Uterus (tissue), 4 donors: ENCODE results near the gene AKIRIN1. TPM values are rescaled to one million over a fixed set of nuclear protein-coding genes. Genes with fewer than 3 reads are reported as not detected.
"Not testable (repeated sequence)": the region's sequence is repeated elsewhere in the genome, so short reads cannot be mapped to it uniquely, and the experiment has no call there.

Source experiments
- DNase-seq, 2 donors: peaks; one replicate each; pipeline ENCODE4 v3.0.0-alpha.2; 2019 to 2020
- H3K27ac ChIP-seq, 2 donors: fragments of 200-600 bp; sonication (generic); 1 replicate in 1 of 2; 2 replicates in 1 of 2; pipeline ENCODE4 v1.5.1; 2016 to 2018
- H3K27me3 ChIP-seq, 2 donors: fragments of 200-600 bp; sonication (generic); one replicate each; pipeline ENCODE4 v1.5.1; 2018 to 2019; ENCODE audit warnings: control low read depth in 1 of 2
- H3K36me3 ChIP-seq, 2 donors: fragments of 200-600 bp; sonication (generic); one replicate each; pipeline ENCODE4 v1.5.1; 2019; ENCODE audit warnings: control low read depth in 1 of 2
- H3K4me1 ChIP-seq, 2 donors: fragments of 200-600 bp; sonication (generic); one replicate each; pipeline ENCODE4 v1.5.1; 2018 to 2019; ENCODE audit warnings: control low read depth in 1 of 2
- H3K4me3 ChIP-seq, 2 donors: fragments of 200-600 bp; sonication (generic); 1 replicate in 1 of 2; 2 replicates in 1 of 2; pipeline ENCODE4 v1.5.1; 2018 to 2019; ENCODE audit warnings: mild to moderate bottlenecking in 1 of 2
- H3K9me3 ChIP-seq, 2 donors: fragments of 200-600 bp; sonication (generic); one replicate each; pipeline ENCODE4 v1.5.1; 2019; ENCODE audit warnings: control low read depth in 1 of 2
- CTCF ChIP-seq, 4 experiments: fragments of 200-600 bp in 2 of 4; fragments of 450-650 bp in 2 of 4; sonication (generic) in 2 of 4; IDR thresholded peaks; one replicate each; pipeline ENCODE4 v1.5.1; 2016 to 2019; ENCODE audit warnings: antibody characterized with exemption in 4 of 4, mild to moderate bottlenecking in 2 of 4, moderate library complexity in 1 of 4
- POLR2A ChIP-seq, 2 donors: fragments of 450-650 bp; IDR thresholded peaks; one replicate each; pipeline ENCODE4 v1.6.1; 2016; ENCODE audit warnings: antibody characterized with exemption in 2 of 2, mild to moderate bottlenecking in 1 of 2, moderate library complexity in 1 of 2
- intact Hi-C: fragments of 100-400 bp; cut with DNase I; formaldehyde crosslinking; loops from one replicate; pipeline ENCODE4 v1.15.1; 2023; ENCODE audit warnings: low total_unique reads
- total RNA-seq, 4 donors: library from RNA; depleted of rRNA in 3 of 4; stranded (reverse); fragments of >200 nt in 3 of 4; gene quantifications; one replicate each; pipeline versions ENCODE4 v1.1.0 to v1.2.4, GENCODE V29; 2014 to 2023
- donor health status: DM: yes; HTN: yes; CAD: no.

Gene AKIRIN1
- total RNA-seq, 4 donors from 2014 or later = 17.4 to 71.8 (median 53.4) TPM

DNA sequence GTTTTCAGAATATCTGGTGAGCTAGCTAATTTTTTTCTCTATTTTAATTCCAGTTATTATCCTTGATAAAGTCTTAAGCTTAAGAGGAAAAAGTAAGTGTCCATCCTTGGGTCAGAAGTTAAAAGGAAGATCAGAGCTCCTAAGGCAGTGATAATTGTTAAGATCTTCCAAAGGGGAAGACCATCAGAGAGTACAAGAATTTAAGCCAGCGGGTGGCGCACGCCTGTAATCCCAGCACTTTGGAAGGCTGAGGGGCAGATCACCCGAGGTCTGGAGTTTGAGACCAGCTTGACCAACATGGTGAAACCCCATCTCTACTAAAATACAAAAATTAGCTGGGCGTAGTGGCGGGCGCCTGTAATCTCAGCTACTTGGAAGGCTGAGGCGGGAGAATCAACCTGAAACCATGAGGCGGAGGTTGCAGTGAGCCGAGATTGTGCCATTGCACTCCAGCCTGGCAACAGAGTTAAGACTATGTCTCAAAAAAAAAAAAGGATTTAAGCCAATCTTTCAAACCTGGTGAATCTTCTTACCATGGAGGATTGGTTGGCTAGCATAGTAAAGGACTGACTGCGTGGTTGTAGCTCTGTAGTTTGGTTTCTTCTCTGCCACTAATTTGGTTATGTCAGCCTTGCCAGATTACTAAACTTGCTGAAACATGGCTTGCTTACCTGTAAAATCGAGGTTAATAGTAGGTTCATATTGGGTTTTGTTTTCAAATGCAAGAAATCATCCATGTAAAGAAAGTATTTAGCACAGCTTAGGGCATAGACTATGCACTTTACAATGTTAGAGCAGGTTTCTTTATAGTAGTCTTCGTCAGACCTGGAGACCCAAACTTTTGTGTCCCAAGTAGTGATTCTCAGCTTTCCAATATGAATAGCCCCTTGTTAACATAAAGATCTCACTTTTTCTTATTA, 15.9 kb downstream of the AKIRIN1 start:
- H3K36me3 ChIP-seq = no peaks in the 10 kb centered on the region
- H3K9me3 ChIP-seq = no peaks in the 10 kb centered on the region
- H3K27ac ChIP-seq = no peak overlapping the region
- no peak for TF ChIP-seq CTCF (IDR thresholded peaks at IDR 0.05)
- TF ChIP-seq POLR2A (IDR thresholded peaks at IDR 0.05) = no peak
- no peak overlapping the region for H3K4me3 ChIP-seq
- no peaks in the 10 kb centered on the region for H3K4me1 ChIP-seq
- intact Hi-C loops = no loop called here
- H3K27me3 ChIP-seq = no peaks in the 10 kb centered on the region
- no peak for DNase-seq

DNA sequence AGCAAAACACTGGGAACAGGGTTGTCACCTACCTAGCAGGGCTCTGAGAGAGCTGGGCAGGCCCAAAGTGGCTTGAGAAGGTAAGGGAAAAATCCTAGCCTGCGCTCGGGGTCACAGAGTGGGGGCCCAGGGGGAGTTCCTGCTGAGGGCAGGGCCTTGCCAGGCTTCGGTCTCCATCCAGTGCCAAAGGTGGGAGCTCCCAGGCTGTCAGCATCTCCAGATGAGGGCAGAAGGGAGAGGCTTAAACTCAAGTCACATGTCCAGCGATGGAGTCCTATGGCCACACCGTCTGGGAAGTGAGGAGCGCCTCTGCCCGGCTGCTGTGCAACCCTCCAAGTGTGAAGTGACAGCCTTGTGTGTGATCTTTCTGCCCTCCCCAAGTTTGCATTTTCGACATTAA, 23.9 kb downstream of the AKIRIN1 start:
- H3K4me3 ChIP-seq, H3K4me1 ChIP-seq, H3K27me3 ChIP-seq, H3K27ac ChIP-seq, intact Hi-C loops, H3K9me3 ChIP-seq, DNase-seq, H3K36me3 ChIP-seq: not testable (repeated sequence)

DNA sequence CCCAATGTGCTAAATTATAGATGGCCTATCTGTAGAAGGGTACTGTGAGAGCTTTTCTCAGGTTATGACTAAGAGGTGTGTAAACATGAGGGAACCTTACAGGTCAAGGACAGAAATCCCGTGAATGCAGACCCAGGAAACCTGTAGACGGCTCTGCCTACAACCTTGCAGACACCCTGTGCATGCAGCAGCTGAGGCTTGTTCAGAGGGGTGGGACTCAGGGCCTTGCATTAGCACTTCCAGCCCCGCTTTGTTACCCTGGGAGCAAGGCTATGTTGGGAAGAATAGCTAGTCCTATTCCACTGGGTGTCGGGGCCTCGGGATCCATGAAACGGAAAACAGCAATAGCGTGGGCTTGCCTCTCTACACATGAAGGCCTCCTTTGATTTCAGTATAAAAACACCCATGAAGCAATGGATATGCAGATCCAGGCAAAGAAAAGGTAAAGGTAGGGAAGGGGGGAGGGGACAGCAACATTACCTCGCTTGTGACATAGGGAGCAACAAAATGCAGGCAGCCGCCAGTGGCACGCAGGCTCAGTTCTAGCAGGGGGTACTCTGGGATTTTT, 25.6 kb downstream of the AKIRIN1 start:
- H3K4me3 ChIP-seq = no peak overlapping the region
- no peaks in the 10 kb centered on the region for H3K4me1 ChIP-seq
- TF ChIP-seq CTCF (IDR thresholded peaks at IDR 0.05) = no peak
- no peak for TF ChIP-seq POLR2A (IDR thresholded peaks at IDR 0.05)
- DNase-seq = no peak
- no peaks in the 10 kb centered on the region for H3K36me3 ChIP-seq
- intact Hi-C loops = no loop called here
- H3K9me3 ChIP-seq = no peaks in the 10 kb centered on the region
- H3K27ac ChIP-seq = no peak overlapping the region
- no peaks in the 10 kb centered on the region for H3K27me3 ChIP-seq

DNA sequence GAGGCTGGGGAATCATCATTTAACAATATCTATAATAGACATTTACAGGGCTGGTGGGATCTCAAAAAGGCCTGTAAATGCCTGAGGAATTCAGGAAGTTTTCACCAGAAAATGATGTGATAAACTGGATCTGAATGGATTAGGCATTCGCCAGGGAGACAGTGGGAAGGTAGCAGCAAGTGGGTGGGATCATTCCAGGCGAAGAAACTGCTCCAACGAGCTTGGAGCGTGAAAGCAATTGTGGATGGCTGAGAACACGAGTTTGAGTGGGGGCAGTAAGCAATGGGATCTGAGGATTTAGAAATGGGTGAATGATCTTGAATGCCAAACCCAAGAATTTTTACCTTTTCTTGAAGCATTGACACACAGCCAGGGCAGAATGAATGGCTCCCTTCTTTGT, 26.2 kb downstream of the AKIRIN1 start:
- H3K4me1 ChIP-seq = no peaks in the 10 kb centered on the region
- TF ChIP-seq CTCF (IDR thresholded peaks at IDR 0.05) (no peak), POLR2A (IDR thresholded peaks at IDR 0.05) (no peak)

DNA sequence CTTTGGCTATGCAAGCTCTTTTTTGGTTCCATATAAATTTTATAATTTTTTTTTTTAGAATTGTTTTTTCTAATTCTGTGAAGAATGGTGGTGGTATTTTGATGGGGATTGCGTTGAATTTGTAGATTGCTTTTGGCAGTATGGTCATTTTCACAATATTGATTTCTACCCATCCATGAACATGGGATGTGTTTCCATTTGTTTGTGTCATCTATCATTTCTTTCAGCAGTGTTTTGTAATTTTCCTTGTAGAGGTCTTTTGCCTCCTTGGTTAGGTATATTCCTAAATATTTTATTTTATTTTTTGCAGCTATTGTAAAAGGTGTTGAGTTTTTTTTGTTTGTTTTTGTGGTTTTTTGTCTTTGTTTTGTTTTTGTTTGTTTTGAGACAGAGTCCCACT, 29.4 kb downstream of the AKIRIN1 start:
- H3K27me3 ChIP-seq, H3K9me3 ChIP-seq, H3K4me3 ChIP-seq, H3K4me1 ChIP-seq, H3K27ac ChIP-seq, H3K36me3 ChIP-seq, DNase-seq, intact Hi-C loops: not testable (repeated sequence)

More for the DNA sequence above, 26.2 kb downstream of the AKIRIN1 start:
- Histone ChIP-seq H3K27me3 (no peaks in the 10 kb centered on the region), H3K36me3 (no peaks in the 10 kb centered on the region), H3K9me3 (no peaks in the 10 kb centered on the region), H3K27ac (no peak overlapping the region), H3K4me3 (no peak overlapping the region)
- DNase-seq = no peak
- intact Hi-C loops = no loop called here

- Histone ChIP-seq H3K9me3 (no peaks in the 10 kb centered on the region), H3K36me3 (no peaks in the 10 kb centered on the region), H3K27ac (no peak overlapping the region), H3K4me1 (no peaks in the 10 kb centered on the region), H3K4me3 (no peak overlapping the region), H3K27me3 (no peaks in the 10 kb centered on the region)
- intact Hi-C loops = no loop called here
- no peak for DNase-seq
- TF ChIP-seq CTCF (IDR thresholded peaks at IDR 0.05) (no peak), POLR2A (IDR thresholded peaks at IDR 0.05) (no peak)
Observed at GRCh38 chr1:39021426-39021825, 30.4 kb downstream of the AKIRIN1 start.
